HepG2 (cell line): ENCODE results near the gene COPS3. TPM values are rescaled to one million over a fixed set of nuclear protein-coding genes. Genes with fewer than 3 reads are reported as not detected.

Experiments used
- ATAC-seq: fragments of 200-7000 bp; cut with Tn5 transposase; 3 replicates; pipeline ENCODE4 v1.9.1; 2020; ENCODE audit warnings: mild to moderate bottlenecking, moderate library complexity
- BruUV-seq: library from RNA; stranded (reverse); fragments of 400-500 nt; replicated peaks from 2 replicates; lab custom pipeline; 2021; lab: Mats Ljungman, UMichigan
- CTCF ChIA-PET: fragments of 300-600 bp; formaldehyde crosslinking; extraction: SDS; loops from one replicate; lab custom pipeline; 2021; ENCODE audit warnings: low total read pairs, inconsistent platforms, low intra/inter-chr PET ratio; lab: Yijun Ruan, JAX
- POLR2A ChIA-PET: fragments of 350-600 bp; sonication (Branson Sonifier 250); formaldehyde crosslinking; loops from one replicate; lab custom pipeline; 2020; ENCODE audit warnings: antibody characterized with exemption, inconsistent platforms; lab: Yijun Ruan, JAX
- DNase-seq: peaks from one replicate; pipeline ENCODE4 v3.0.0-alpha.2; 2015; ENCODE audit warnings: low spot score
- FAIRE-seq: peaks from 3 replicates; lab custom pipeline; 2011; peaks lifted over from hg19 to GRCh38; lab: Jason Lieb, UNC
- H2AFZ ChIP-seq: one replicate; pipeline ENCODE4 v1.6.1; 2011; ENCODE audit warnings: low read length, inconsistent platforms
- H3K27ac ChIP-seq: fragments of 300-600 bp; 3 replicates; pipeline ENCODE4 v1.8.0; 2011; ENCODE audit warnings: mixed run types, mild to moderate bottlenecking, mixed read lengths, low read length, inconsistent platforms; ENCODE audit not compliant: insufficient read depth; ENCODE audit errors: extremely low read length
- H3K27me3 ChIP-seq, 2 experiments: fragments of 200-600 bp in 1 of 2; 2 replicates in 1 of 2; 3 replicates in 1 of 2; pipeline versions ENCODE4 v1.6.0 to v1.8.0; 2011; ENCODE audit warnings: low read length in 2 of 2, mild to moderate bottlenecking in 2 of 2, moderate library complexity in 2 of 2, inconsistent platforms in 1 of 2; ENCODE audit not compliant: insufficient read depth in 2 of 2, control insufficient read depth in 1 of 2
- H3K36me3 ChIP-seq, 2 experiments: fragments of 200-600 bp in 1 of 2; replicated peaks in 1 of 2; 2 replicates in 1 of 2; 3 replicates in 1 of 2; pipeline versions ENCODE4 v1.5.1 to v1.8.0; 2011; ENCODE audit warnings: low read length in 2 of 2, inconsistent platforms in 1 of 2; ENCODE audit not compliant: insufficient read depth in 2 of 2, control insufficient read depth in 1 of 2
- H3K4me1 ChIP-seq: 2 replicates; pipeline ENCODE4 v1.5.1; 2012; ENCODE audit warnings: low read length, inconsistent platforms; ENCODE audit not compliant: insufficient read depth
- H3K4me2 ChIP-seq: 2 replicates; pipeline ENCODE4 v1.6.0; 2011; ENCODE audit warnings: low read depth, low read length, inconsistent platforms
- H3K4me3 ChIP-seq, 3 experiments: fragments of 200-600 bp in 1 of 3; sonication (generic), shearing (Covaris generic) in 1 of 3; replicated peaks in 1 of 3; 2 replicates each; pipeline ENCODE4 v1.5.1; 2011 to 2016; ENCODE audit warnings: low read length in 3 of 3, inconsistent platforms in 2 of 3, low read depth in 2 of 3, mild to moderate bottlenecking in 2 of 3, control low read depth in 1 of 3, mixed read lengths in 1 of 3; ENCODE audit not compliant: insufficient read depth in 1 of 3
- H3K79me2 ChIP-seq: one replicate; pipeline ENCODE4 v1.6.1; 2011; ENCODE audit warnings: low read length, inconsistent platforms; ENCODE audit not compliant: insufficient read depth
- H3K9ac ChIP-seq: 2 replicates; pipeline ENCODE4 v1.6.0; 2011; ENCODE audit warnings: mild to moderate bottlenecking, low read depth, low read length, inconsistent platforms; ENCODE audit not compliant: insufficient read depth
- H3K9me3 ChIP-seq: 2 replicates; pipeline ENCODE4 v1.5.1; 2012; ENCODE audit warnings: mild to moderate bottlenecking, low read length
- H4K20me1 ChIP-seq: 2 replicates; pipeline ENCODE4 v1.6.0; 2011; ENCODE audit warnings: inconsistent platforms, mild to moderate bottlenecking, low read length, moderate library complexity; ENCODE audit not compliant: insufficient read depth
- ATRX ChIP-seq: sonication (generic); formaldehyde crosslinking; IDR thresholded peaks from 2 replicates; pipeline ENCODE4 v1.4.0; 2020; ENCODE audit warnings: missing genetic modification reagents, borderline replicate concordance
- CBX5 ChIP-seq: sonication (generic); formaldehyde crosslinking; IDR thresholded peaks from 2 replicates; pipeline ENCODE4 v1.4.0; 2020; ENCODE audit warnings: missing genetic modification reagents, borderline replicate concordance
- CHD2 ChIP-seq: IDR thresholded peaks from 2 replicates; pipeline ENCODE4 v1.6.1; 2011; ENCODE audit warnings: low read depth, low read length, improper control_type of control experiment
- HHEX ChIP-seq: IDR thresholded peaks from 2 replicates; pipeline ENCODE4 v1.6.1; 2016; ENCODE audit warnings: control low read depth
- IRX3 ChIP-seq: sonication (generic); formaldehyde crosslinking; IDR thresholded peaks from 2 replicates; pipeline ENCODE4 v1.8.1; 2023; ENCODE audit warnings: mild to moderate bottlenecking, low read depth, missing genetic modification reagents, borderline replicate concordance
- MATR3 ChIP-seq: sonication (generic); formaldehyde crosslinking; IDR thresholded peaks from 2 replicates; pipeline ENCODE4 v1.4.0; 2020; ENCODE audit warnings: missing genetic modification reagents
- PRMT3 ChIP-seq: sonication (generic); formaldehyde crosslinking; IDR thresholded peaks from 2 replicates; pipeline ENCODE4 v1.8.1; 2022; ENCODE audit warnings: low read depth, mild to moderate bottlenecking, moderate library complexity, missing genetic modification reagents, borderline replicate concordance
- SNAPC2 ChIP-seq: sonication (generic); formaldehyde crosslinking; IDR thresholded peaks from 2 replicates; pipeline ENCODE4 v1.8.1; 2022; ENCODE audit warnings: mild to moderate bottlenecking, missing genetic modification reagents
- TCF7L2 ChIP-seq: IDR thresholded peaks from 2 replicates; pipeline ENCODE4 v1.6.1; 2011; ENCODE audit warnings: mild to moderate bottlenecking, low read depth, low read length, moderate library complexity
- ZBTB42 ChIP-seq: sonication (generic); formaldehyde crosslinking; IDR thresholded peaks from 2 replicates; pipeline ENCODE4 v1.5.0; 2020; ENCODE audit warnings: mild to moderate bottlenecking, missing genetic modification reagents
- ZBTB7A ChIP-seq: sonication (generic); formaldehyde crosslinking; IDR thresholded peaks from 2 replicates; pipeline ENCODE4 v1.8.0; 2022; ENCODE audit warnings: mild to moderate bottlenecking, missing genetic modification reagents
- ZNF549 ChIP-seq: sonication (generic); formaldehyde crosslinking; IDR thresholded peaks from 2 replicates; pipeline ENCODE4 v1.5.0; 2020; ENCODE audit warnings: missing genetic modification reagents
- ZNF557 ChIP-seq: sonication (generic); formaldehyde crosslinking; IDR thresholded peaks from 2 replicates; pipeline ENCODE4 v1.4.0; 2020; ENCODE audit warnings: missing genetic modification reagents
- ZNF577 ChIP-seq: sonication (generic); formaldehyde crosslinking; IDR thresholded peaks from 2 replicates; pipeline ENCODE4 v1.4.0; 2020; ENCODE audit warnings: mild to moderate bottlenecking, low read depth, missing genetic modification reagents, borderline replicate concordance
- WGBS: methylation state at CpG from one replicate; pipeline ENCODE4 v1.1.6; 2017; ENCODE audit warnings: low lambda C conversion rate; 5-methylcytosine and 5-hydroxymethylcytosine counted together
- in situ Hi-C: cut with HindIII; loops from 2 replicates; pipeline ENCODE4 v1.10.0; 2017; ENCODE audit warnings: low pct_unique_long_range_greater_than_20kb; ENCODE audit not compliant: extremely low pct_ligation_motif_present
- intact Hi-C: fragments of 100-400 bp; cut with micrococcal nuclease; formaldehyde crosslinking; loops from one replicate; pipeline ENCODE4 v1.10.0; 2022; ENCODE audit not compliant: unreplicated experiment
- polyA plus RNA-seq, 8 experiments: library from polyadenylated mRNA; depleted of rRNA in 3 of 8; stranded (reverse) in 7 of 8; unstranded in 1 of 8; fragments of >200 nt; fragmentation: Illumina TruSeq in 4 of 8; extraction: Trizol in 4 of 8; gene quantifications; 2 replicates each; pipeline versions ENCODE4 v1.2.1 to v1.2.3, GENCODE V29; 2011 to 2016; ENCODE audit warnings: low read depth in 4 of 8, missing spikeins in 1 of 8, mixed read lengths in 1 of 8; ENCODE audit not compliant: insufficient read depth in 1 of 8
- total RNA-seq, 5 experiments: library from RNA; depleted of rRNA; stranded (reverse); fragments of >200 nt; fragmentation: Illumina TruSeq; extraction: Trizol; gene quantifications; 2 replicates each; pipeline ENCODE4 v1.2.3, GENCODE V29; 2016; ENCODE audit warnings: low read depth in 1 of 5
- TF ChIP-seq, protein P1 (sequence below): sonication (generic); formaldehyde crosslinking; IDR thresholded peaks from 2 replicates; pipeline ENCODE4 v1.5.0; 2020; ENCODE audit warnings: mild to moderate bottlenecking, missing genetic modification reagents
- TF ChIP-seq, protein P2 (sequence below): sonication (generic); formaldehyde crosslinking; IDR thresholded peaks from 2 replicates; pipeline ENCODE4 v1.4.0; 2020; ENCODE audit warnings: missing genetic modification reagents; ENCODE audit errors: not compliant biosample characterization
- TF ChIP-seq, protein P3 (sequence below): sonication (generic); formaldehyde crosslinking; IDR thresholded peaks from 2 replicates; pipeline ENCODE4 v1.4.0; 2020; ENCODE audit warnings: mild to moderate bottlenecking, missing genetic modification reagents, borderline replicate concordance
- TF ChIP-seq, protein P4 (sequence below): sonication (generic); formaldehyde crosslinking; IDR thresholded peaks from 2 replicates; pipeline ENCODE4 v1.5.0; 2020; ENCODE audit warnings: mild to moderate bottlenecking, missing genetic modification reagents

Gene COPS3
- total and polyA plus RNA-seq, 2 of the 13 experiments (the other 11 are each of a cell fraction or from before 2014, with no cell fraction given), result 46.3 to 103 TPM

DNA sequence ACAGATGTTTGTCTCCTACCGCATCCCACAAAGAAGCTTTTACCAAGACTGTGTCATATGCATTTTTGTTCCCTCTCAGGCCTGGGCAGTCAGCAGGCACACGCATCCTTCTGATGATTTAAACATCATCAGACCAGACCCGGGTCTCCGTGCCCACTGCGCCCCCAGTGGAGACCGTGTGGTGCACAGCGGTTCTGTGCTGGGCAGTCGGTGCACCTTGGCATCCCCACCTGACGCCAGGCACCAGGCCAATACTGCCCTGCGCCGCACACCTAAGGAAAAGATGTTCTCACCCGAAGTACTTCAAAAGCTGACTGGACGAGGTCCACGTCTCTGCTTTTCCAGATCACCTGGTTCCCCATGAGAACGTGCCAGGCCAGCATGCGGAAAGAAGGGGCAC lies 64.3 kb downstream of the COPS3 start:
- Histone ChIP-seq H3K27ac (no peak overlapping the region), H4K20me1 (no peaks in the 10 kb centered on the region), H3K27me3 (no peaks in the 10 kb centered on the region; a peak in 1 of 5 replicates), H3K4me1 (no peaks in the 10 kb centered on the region), H2AFZ (no peak overlapping the region), H3K4me2 (no peak overlapping the region), H3K4me3 (no peak overlapping the region), H3K79me2 (no peaks in the 10 kb centered on the region), H3K36me3 (peaks cover 43 to 81% of the 10 kb centered on the region in 2 experiments), H3K9ac (no peak overlapping the region), H3K9me3 (no peaks in the 10 kb centered on the region)
- no peak for DNase-seq
- no TSS peak for BruUV-seq
- in situ Hi-C loops (no loop called here), intact Hi-C loops (no loop called here)
- ATAC-seq, result no peak; the same call in 2 of the 3 replicates
- ChIA-PET POLR2A (no interaction called here), CTCF (no interaction called here)
- TF ChIP-seq HHEX (CRISPR knock-in tag) (no peak), ZNF549 (CRISPR knock-in tag) (no peak), TCF7L2 (no peak), MATR3 (no peak), CHD2 (no peak), PRMT3 (CRISPR knock-in tag) (no peak), ZBTB42 (CRISPR knock-in tag) (no peak), SNAPC2 (CRISPR knock-in tag) (no peak), IRX3 (no peak), ZNF577 (CRISPR knock-in tag) (no peak), ZNF557 (CRISPR knock-in tag) (no peak), ZBTB7A (CRISPR knock-in tag) (no peak), CBX5 (CRISPR knock-in tag) (no peak), ATRX (CRISPR knock-in tag) (no peak)
- TF ChIP-seq, protein P1, sequence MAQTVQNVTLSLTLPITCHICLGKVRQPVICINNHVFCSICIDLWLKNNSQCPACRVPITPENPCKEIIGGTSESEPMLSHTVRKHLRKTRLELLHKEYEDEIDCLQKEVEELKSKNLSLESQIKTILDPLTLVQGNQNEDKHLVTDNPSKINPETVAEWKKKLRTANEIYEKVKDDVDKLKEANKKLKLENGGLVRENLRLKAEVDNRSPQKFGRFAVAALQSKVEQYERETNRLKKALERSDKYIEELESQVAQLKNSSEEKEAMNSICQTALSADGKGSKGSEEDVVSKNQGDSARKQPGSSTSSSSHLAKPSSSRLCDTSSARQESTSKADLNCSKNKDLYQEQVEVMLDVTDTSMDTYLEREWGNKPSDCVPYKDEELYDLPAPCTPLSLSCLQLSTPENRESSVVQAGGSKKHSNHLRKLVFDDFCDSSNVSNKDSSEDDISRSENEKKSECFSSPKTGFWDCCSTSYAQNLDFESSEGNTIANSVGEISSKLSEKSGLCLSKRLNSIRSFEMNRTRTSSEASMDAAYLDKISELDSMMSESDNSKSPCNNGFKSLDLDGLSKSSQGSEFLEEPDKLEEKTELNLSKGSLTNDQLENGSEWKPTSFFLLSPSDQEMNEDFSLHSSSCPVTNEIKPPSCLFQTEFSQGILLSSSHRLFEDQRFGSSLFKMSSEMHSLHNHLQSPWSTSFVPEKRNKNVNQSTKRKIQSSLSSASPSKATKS (CRISPR knock-in tag), result no peak
- TF ChIP-seq, protein P2, sequence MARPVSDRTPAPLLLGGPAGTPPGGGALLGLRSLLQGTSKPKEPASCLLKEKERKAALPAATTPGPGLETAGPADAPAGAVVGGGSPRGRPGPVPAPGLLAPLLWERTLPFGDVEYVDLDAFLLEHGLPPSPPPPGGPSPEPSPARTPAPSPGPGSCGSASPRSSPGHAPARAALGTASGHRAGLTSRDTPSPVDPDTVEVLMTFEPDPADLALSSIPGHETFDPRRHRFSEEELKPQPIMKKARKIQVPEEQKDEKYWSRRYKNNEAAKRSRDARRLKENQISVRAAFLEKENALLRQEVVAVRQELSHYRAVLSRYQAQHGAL (CRISPR knock-in tag), result no peak
- TF ChIP-seq, protein P3, sequence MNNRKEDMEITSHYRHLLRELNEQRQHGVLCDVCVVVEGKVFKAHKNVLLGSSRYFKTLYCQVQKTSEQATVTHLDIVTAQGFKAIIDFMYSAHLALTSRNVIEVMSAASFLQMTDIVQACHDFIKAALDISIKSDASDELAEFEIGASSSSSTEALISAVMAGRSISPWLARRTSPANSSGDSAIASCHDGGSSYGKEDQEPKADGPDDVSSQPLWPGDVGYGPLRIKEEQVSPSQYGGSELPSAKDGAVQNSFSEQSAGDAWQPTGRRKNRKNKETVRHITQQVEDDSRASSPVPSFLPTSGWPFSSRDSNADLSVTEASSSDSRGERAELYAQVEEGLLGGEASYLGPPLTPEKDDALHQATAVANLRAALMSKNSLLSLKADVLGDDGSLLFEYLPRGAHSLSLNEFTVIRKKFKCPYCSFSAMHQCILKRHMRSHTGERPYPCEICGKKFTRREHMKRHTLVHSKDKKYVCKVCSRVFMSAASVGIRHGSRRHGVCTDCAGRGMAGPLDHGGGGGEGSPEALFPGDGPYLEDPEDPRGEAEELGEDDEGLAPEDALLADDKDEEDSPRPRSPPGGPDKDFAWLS, result no peak
- TF ChIP-seq, protein P4, sequence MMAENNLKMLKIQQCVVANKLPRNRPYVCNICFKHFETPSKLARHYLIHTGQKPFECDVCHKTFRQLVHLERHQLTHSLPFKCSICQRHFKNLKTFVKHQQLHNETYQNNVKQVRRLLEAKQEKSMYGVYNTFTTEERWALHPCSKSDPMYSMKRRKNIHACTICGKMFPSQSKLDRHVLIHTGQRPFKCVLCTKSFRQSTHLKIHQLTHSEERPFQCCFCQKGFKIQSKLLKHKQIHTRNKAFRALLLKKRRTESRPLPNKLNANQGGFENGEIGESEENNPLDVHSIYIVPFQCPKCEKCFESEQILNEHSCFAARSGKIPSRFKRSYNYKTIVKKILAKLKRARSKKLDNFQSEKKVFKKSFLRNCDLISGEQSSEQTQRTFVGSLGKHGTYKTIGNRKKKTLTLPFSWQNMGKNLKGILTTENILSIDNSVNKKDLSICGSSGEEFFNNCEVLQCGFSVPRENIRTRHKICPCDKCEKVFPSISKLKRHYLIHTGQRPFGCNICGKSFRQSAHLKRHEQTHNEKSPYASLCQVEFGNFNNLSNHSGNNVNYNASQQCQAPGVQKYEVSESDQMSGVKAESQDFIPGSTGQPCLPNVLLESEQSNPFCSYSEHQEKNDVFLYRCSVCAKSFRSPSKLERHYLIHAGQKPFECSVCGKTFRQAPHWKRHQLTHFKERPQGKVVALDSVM (CRISPR knock-in tag), result no peak
- no peak for FAIRE-seq
- 95% methylated on average over 16 of the region's 16 CpGs for WGBS
